GM08714 (cell line): Measurements from ENCODE around the gene MEPE.

Experiments used
- H3K4me3 ChIP-seq: fragments of 200-500 bp; sonication (Bioruptor generic); 2 replicates; pipeline ENCODE4 v1.5.1; 2014; ENCODE audit warnings: mild to moderate bottlenecking, low read length, inconsistent platforms
- ZNF274 ChIP-seq: IDR thresholded peaks from 2 replicates; pipeline ENCODE4 v1.6.1; 2012; ENCODE audit warnings: mild to moderate bottlenecking, low read depth, low read length

MEPE gene

GRCh38 chr4:87855559-87855958, 22.8 kb downstream of the MEPE start:
- no peak for TF ChIP-seq ZNF274
- no peak overlapping the region for H3K4me3 ChIP-seq

GRCh38 chr4:87856816-87857215, 24.0 kb downstream of the MEPE start:
- TF ChIP-seq ZNF274: no peak
- H3K4me3 ChIP-seq: no peak overlapping the region

GRCh38 chr4:87857789-87858188, 25.0 kb downstream of the MEPE start:
- no peak for TF ChIP-seq ZNF274
- H3K4me3 ChIP-seq: no peak overlapping the region

GRCh38 chr4:87862236-87862635, 29.5 kb downstream of the MEPE start:
- TF ChIP-seq ZNF274: no peak
- no peak overlapping the region for H3K4me3 ChIP-seq

- TF ChIP-seq ZNF274: no peak
Measured at GRCh38 chr4:87863486-87863885, 30.7 kb downstream of the MEPE start.

GRCh38 chr4:87864321-87864720, 31.6 kb downstream of the MEPE start:
- no peak overlapping the region for H3K4me3 ChIP-seq
- no peak for TF ChIP-seq ZNF274

More at GRCh38 chr4:87863486-87863885, 30.7 kb downstream of the MEPE start:
- H3K4me3 ChIP-seq: no peak overlapping the region

- no peak overlapping the region for H3K4me3 ChIP-seq
- no peak for TF ChIP-seq ZNF274
Measured at GRCh38 chr4:87865288-87865687, 32.5 kb downstream of the MEPE start.

GRCh38 chr4:87865960-87866598, 33.3 kb downstream of the MEPE start:
- H3K4me3 ChIP-seq: no peak overlapping the region
- no peak for TF ChIP-seq ZNF274

- no peak for TF ChIP-seq ZNF274
- no peak overlapping the region for H3K4me3 ChIP-seq
Measured at GRCh38 chr4:87868522-87868921, 35.8 kb downstream of the MEPE start.

- no peak for TF ChIP-seq ZNF274
- no peak overlapping the region for H3K4me3 ChIP-seq
Measured at GRCh38 chr4:87872028-87872427, 39.3 kb downstream of the MEPE start.

GRCh38 chr4:87875191-87875590, 42.4 kb downstream of the MEPE start:
- no peak overlapping the region for H3K4me3 ChIP-seq
- TF ChIP-seq ZNF274: no peak

GRCh38 chr4:87880106-87880505, 47.3 kb downstream of the MEPE start:
- no peak overlapping the region for H3K4me3 ChIP-seq
- TF ChIP-seq ZNF274: no peak

- TF ChIP-seq ZNF274: no peak
- no peak overlapping the region for H3K4me3 ChIP-seq
Measured at GRCh38 chr4:87881115-87881514, 48.3 kb downstream of the MEPE start.

- no peak for TF ChIP-seq ZNF274
- no peak overlapping the region for H3K4me3 ChIP-seq
Measured at GRCh38 chr4:87882321-87882720, 49.6 kb downstream of the MEPE start.

GRCh38 chr4:87882861-87883260, 50.1 kb downstream of the MEPE start:
- TF ChIP-seq ZNF274: no peak
- H3K4me3 ChIP-seq: no peak overlapping the region

GRCh38 chr4:87884976-87885549, 52.3 kb downstream of the MEPE start:
- no peak for TF ChIP-seq ZNF274
- H3K4me3 ChIP-seq: no peak overlapping the region
